Muscle layer of duodenum (tissue), 2 donors: ENCODE data around the gene SERPINB2.
"Not testable (repeated sequence)": the region's sequence is repeated elsewhere in the genome, so short reads cannot be mapped to it uniquely, and the experiment has no call there.

Experiments used
- H3K27ac ChIP-seq: one replicate; pipeline ENCODE4 v1.7.0; 2013; ENCODE audit warnings: mild to moderate bottlenecking, low read length
- H3K27me3 ChIP-seq: one replicate; pipeline ENCODE4 v1.7.0; 2013; ENCODE audit warnings: low read depth, mild to moderate bottlenecking, control low read depth, low read length
- H3K36me3 ChIP-seq, 2 donors: one replicate each; pipeline ENCODE4 v1.7.0; 2013; ENCODE audit warnings: low read length in 2 of 2, control low read depth in 1 of 2, mild to moderate bottlenecking in 1 of 2; ENCODE audit not compliant: insufficient read depth in 2 of 2, control insufficient read depth in 1 of 2
- H3K4me1 ChIP-seq, 2 donors: one replicate each; pipeline ENCODE4 v1.7.0; 2013; ENCODE audit warnings: low read length in 2 of 2, mild to moderate bottlenecking in 2 of 2, control low read depth in 1 of 2, moderate library complexity in 1 of 2; ENCODE audit not compliant: insufficient read depth in 2 of 2, control insufficient read depth in 1 of 2
- H3K4me3 ChIP-seq, 2 donors: one replicate each; pipeline ENCODE4 v1.7.0; 2013; ENCODE audit warnings: low read length in 2 of 2, low read depth in 1 of 2, mild to moderate bottlenecking in 1 of 2
- H3K9me3 ChIP-seq, 2 donors: one replicate each; pipeline ENCODE4 v1.7.0; 2013; ENCODE audit warnings: low read length in 2 of 2, control low read depth in 1 of 2, mild to moderate bottlenecking in 1 of 2; ENCODE audit not compliant: control insufficient read depth in 1 of 2
- donor health status: healthy.

Gene SERPINB2

GRCh38 chr18:63936932-63937393, 49.5 kb downstream of the SERPINB2 start:
- Histone ChIP-seq H3K4me1 (peaks cover 0 to 10% of the 10 kb centered on the region in 2 donors), H3K27ac (no peak overlapping the region), H3K36me3 (no peaks in the 10 kb centered on the region), H3K4me3 (peak overlapping the region; percentile 66 to 77), H3K9me3 (no peaks in the 10 kb centered on the region), H3K27me3 (no peaks in the 10 kb centered on the region)

GRCh38 chr18:63940008-63940407, 52.5 kb downstream of the SERPINB2 start:
- H3K36me3 ChIP-seq, result no peaks in the 10 kb centered on the region
- H3K9me3 ChIP-seq, result no peaks in the 10 kb centered on the region
- no peaks in the 10 kb centered on the region for H3K27me3 ChIP-seq
- H3K4me1 ChIP-seq, result peaks cover 0 to 10% of the 10 kb centered on the region in 2 donors
- no peak overlapping the region for H3K27ac ChIP-seq
- H3K4me3 ChIP-seq, result no peak overlapping the region

GRCh38 chr18:63940543-63941050, 53.1 kb downstream of the SERPINB2 start:
- not testable (repeated sequence) for H3K36me3 ChIP-seq, H3K9me3 ChIP-seq, H3K4me3 ChIP-seq, H3K27ac ChIP-seq, H3K27me3 ChIP-seq
- H3K4me1 ChIP-seq, result peaks cover 0 to 10% of the 10 kb centered on the region in 2 donors

GRCh38 chr18:63947051-63947790, 59.7 kb downstream of the SERPINB2 start:
- peaks cover 0 to 10% of the 10 kb centered on the region in 2 donors for H3K4me1 ChIP-seq
- H3K27ac ChIP-seq, result no peak overlapping the region
- no peaks in the 10 kb centered on the region for H3K27me3 ChIP-seq
- H3K36me3 ChIP-seq, result no peaks in the 10 kb centered on the region
- no peaks in the 10 kb centered on the region for H3K9me3 ChIP-seq
- no peak overlapping the region for H3K4me3 ChIP-seq

GRCh38 chr18:63949068-63949737, 61.7 kb downstream of the SERPINB2 start, which contains the start of gene HMSD:
Gene HMSD (plus strand): TSS chr18:63949301. CDS start chr18:63953456, 4,155 bp downstream.
- no peaks in the 10 kb centered on the region for H3K27me3 ChIP-seq
- no peak within 1 kb of the TSS for H3K27ac ChIP-seq
- peak within 1 kb of the TSS; percentile 40 to 60 for H3K4me3 ChIP-seq
- H3K36me3 ChIP-seq, result no peaks in the 10 kb centered on the region
- no peaks in the 10 kb centered on the region for H3K9me3 ChIP-seq
- H3K4me1 ChIP-seq, result peaks cover 0 to 10% of the 10 kb centered on the region in 2 donors

GRCh38 chr18:63951302-63951705, 63.8 kb downstream of the SERPINB2 start:
- H3K27me3 ChIP-seq, result no peaks in the 10 kb centered on the region
- no peak overlapping the region for H3K4me3 ChIP-seq
- H3K27ac ChIP-seq, result no peak overlapping the region
- H3K4me1 ChIP-seq, result peaks cover 0 to 10% of the 10 kb centered on the region in 2 donors
- no peaks in the 10 kb centered on the region for H3K36me3 ChIP-seq
- H3K9me3 ChIP-seq, result no peaks in the 10 kb centered on the region
